Left hindlimb (tissue), 1 donor: ENCODE data around the gene FOXK2.
"Not testable (repeated sequence)": the region's sequence is repeated elsewhere in the genome, so short reads cannot be mapped to it uniquely, and the experiment has no call there.

Source experiments
- DNase-seq: peaks from one replicate; pipeline ENCODE4 v3.0.0-alpha.2; 2018

FOXK2 gene

DNA sequence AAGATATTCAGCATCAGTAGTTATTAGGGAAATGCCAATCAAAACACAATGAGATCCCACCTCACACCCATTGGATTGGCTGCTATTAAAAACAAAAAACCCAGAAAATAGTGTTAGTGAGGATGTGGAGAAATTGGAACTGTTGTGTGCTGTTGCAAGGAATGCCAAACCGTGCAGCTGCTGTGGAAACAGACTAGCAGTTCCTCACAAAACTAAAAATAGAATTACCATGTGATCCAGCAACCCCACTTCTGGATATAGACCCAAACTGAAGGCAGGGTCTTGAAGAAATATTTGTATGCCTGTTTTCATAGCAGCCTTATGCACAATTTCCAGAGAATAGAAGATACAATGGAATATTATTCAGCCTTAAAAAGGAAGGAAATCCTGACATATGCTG lies 46.0 kb downstream of the FOXK2 start:
- no peak for DNase-seq

GRCh38 chr17:82566129-82566960 lies 46.8 kb downstream of the FOXK2 start:
- DNase-seq, result no peak

DNA sequence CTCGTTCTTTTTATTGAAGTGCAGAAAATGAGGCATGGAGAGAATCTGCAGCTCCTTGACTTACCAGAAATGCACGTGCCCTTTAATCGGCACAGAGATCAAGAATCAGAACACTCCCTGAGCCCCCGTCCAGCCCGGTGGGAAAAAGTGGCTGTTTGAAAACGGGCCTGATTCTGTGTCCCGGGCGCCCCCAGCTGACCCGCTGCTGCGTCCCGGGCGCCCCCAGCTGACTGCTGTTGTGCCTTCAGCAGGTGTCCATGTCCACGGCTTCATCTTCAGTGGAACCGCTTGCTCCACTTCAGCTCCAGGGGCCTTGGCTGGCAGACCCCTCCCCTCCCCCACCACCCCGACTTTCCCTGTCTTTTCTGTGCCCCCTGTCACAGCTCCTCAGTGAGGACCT lies 47.8 kb downstream of the FOXK2 start:
- DNase-seq, result no peak

DNA sequence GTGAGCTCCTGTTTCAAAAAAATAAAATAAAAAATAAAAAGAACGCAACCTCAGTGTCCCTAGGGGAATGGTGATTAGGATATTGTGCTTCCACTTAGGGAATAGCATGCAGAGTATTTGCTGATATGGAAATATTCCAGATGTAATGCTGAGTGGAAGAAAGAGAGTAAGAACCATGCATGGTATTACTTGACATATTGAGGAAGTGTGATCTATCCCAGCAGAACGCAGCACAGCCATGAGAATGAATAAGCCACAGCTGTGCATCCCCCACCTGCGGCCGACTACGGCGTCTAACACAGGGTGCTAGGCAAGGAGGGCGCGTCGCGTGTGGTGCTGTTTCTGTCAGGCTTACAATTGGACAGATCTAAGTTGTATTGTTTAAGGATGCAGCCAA lies 49.5 kb downstream of the FOXK2 start:
- no peak for DNase-seq

DNA sequence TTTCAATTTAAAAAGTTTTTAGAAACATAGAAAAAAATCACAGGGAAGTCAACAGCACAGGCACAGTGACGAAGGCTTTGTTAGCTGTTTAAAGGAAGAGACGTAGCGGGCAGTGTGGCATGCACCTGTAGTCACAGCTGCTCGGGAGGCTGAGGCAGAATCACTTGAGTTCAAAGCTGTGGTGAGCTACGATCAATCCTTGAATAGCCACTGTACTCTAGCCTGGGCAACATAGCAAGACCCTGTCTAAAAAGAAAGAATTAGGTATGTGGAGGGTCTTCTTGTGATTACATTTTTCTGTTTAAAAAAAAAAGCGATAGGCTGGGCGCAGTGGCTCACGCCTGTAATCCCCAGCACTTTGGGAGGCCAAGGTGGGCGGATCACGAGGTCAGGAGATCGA lies 50.1 kb downstream of the FOXK2 start:
- DNase-seq, result no peak

GRCh38 chr17:82570277-82570676 lies 50.7 kb downstream of the FOXK2 start:
- no peak for DNase-seq

GRCh38 chr17:82571855-82572254 lies 52.3 kb downstream of the FOXK2 start:
- no peak for DNase-seq

GRCh38 chr17:82574041-82574440 lies 54.5 kb downstream of the FOXK2 start:
- DNase-seq, result no peak

GRCh38 chr17:82575581-82576221 lies 56.2 kb downstream of the FOXK2 start:
- DNase-seq, result not testable (repeated sequence)

- DNase-seq, result no peak
Observed at GRCh38 chr17:82577300-82577699, 57.8 kb downstream of the FOXK2 start.

DNA sequence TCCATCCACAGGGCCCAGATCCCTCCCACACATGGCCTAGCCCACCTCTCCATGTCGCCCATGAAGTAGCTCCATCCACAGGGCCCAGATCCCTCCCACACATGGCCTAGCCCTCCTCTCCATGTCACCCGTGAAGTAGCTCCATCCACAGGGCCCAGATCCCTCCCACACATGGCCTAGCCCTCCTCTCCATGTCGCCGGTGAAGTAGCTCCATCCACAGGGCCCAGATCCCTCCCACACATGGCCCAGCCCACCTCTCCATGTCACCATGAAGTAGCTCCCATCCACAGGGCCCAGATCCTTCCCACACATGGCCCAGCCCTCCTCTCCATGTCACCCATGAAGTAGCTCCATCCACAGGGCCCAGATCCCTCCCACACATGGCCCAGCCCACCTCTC lies 60.4 kb downstream of the FOXK2 start:
- DNase-seq, result not testable (repeated sequence)

DNA sequence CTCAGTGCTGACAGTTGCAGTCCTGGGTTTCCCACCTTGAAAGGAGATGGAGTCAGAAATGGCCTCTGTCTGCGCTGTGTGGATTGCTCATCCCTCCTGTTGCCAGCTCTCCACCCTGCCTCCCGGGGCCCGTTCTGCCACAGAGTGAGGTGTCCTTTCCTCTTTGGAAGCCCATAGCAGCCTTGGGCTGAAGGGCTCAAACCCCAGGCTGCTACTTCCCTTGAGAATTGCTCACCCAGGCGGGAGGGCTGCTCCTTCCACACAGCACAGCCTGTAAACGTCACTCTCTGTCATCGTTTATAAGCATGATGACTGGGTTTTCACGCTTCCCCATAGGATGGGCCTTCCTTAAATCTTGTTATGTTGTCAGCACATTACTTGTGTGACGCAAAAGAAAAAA lies 62.7 kb downstream of the FOXK2 start:
- no peak for DNase-seq

GRCh38 chr17:82582709-82583108 lies 63.2 kb downstream of the FOXK2 start:
- DNase-seq, result no peak

GRCh38 chr17:82583720-82584234 lies 64.2 kb downstream of the FOXK2 start:
- no peak for DNase-seq

DNA sequence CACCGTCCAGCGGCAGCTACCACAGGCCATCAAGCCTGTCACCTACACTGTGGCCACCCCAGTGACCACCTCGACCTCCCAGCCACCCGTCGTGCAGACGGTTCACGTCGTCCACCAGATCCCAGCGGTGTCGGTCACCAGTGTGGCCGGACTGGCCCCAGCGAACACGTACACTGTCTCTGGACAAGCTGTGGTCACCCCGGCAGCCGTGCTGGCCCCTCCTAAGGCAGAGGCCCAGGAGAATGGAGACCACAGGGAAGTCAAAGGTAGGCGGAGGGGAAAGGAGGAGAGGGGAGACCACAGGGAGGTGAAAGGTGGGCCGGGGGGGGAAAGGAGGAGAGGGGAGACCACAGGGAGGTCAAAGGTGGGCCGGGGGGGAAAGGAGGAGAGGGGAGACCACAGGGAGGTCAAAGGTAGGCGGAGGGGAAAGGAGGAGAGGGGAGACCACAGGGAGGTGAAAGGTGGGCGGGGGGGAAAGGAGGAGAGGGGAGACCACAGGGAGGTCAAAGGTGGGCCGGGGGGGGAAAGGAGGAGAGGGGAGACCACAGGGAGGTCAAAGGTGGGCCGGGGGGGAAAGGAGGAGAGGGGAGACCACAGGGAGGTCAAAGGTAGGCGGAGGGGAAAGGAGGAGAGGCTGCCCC lies 66.5 kb downstream of the FOXK2 start:
- DNase-seq, result peak; percentile 74

DNA sequence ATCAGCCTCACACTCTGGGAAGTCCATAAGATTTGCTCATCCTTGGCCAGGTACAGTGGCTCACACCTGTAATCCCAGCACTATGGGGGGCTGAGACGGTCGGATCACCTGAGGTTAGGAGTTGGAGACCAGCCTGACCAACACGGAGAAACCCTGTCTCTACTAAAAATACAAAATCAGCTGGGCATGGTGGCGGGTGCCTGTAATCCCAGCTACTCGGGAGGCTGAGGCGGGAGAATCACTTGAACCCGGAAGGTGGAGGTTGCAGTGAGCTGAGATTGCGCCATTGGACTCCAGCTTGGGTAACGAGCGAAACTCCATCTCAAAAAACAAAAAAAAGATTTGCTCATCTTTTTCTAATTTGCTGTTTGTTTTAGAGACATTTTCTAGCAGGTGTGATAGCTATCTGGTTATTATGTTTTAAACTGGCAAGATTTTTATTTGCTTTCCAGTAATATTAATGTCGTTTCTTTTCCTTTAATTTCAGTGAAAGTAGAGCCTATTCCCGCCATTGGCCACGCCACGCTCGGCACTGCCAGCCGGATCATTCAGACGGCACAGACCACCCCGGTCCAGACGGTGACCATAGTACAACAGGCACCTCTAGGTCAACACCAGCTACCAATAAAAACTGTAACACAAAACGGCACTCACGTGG lies 67.2 kb downstream of the FOXK2 start:
- no peak for DNase-seq

- DNase-seq, result no peak
Observed at GRCh38 chr17:82587234-82588086, 67.9 kb downstream of the FOXK2 start.

- no peak for DNase-seq
Observed at GRCh38 chr17:82588266-82589175, 69.0 kb downstream of the FOXK2 start.

- no peak for DNase-seq
Observed at GRCh38 chr17:82589851-82590180, 70.3 kb downstream of the FOXK2 start.

- no peak for DNase-seq
Observed at GRCh38 chr17:82590216-82590615, 70.7 kb downstream of the FOXK2 start.

DNA sequence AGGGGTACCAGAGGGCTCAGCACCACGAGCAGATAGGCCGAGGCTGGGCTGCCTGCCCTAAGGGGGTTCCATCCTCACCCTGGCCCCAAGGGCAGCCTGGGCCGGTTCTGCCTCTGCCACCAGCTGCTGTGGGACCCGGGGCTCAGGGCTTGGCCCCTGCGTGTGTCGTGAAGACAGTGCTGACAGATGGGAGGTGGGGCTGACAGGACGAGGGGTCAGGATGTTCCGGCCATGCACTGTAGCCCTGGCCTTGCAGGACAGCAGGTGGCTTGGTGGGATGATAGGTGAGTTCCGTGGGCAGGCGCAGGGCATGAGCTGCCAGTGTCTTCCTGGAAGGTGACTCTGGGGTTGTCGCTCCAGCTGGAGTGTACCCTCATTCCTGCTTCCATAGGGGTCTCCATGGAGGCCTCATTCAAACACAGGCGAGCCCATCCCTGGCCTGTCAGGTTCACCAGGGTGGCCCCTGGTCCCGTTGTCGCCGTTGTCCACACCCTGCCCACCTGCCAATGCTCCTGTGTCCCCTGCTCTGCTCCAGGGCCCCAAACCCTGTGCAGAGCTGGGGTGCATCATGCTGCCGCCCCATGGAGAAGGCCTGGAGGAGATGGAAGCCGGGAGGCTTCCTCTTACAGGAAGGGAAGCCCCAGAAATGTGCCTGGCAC lies 71.5 kb downstream of the FOXK2 start:
- DNase-seq, result no peak
